ENCODE results near the gene SEC61A2. TPM values are rescaled to one million over a fixed set of nuclear protein-coding genes. Genes with fewer than 3 reads are reported as not detected.
A peak's percentile ranks its signal among the peaks of the same experiment; 100 is the strongest.
"Not testable (repeated sequence)": the region's sequence is repeated elsewhere in the genome, so short reads cannot be mapped to it uniquely, and the experiment has no call there.

The SEC61A2 gene
- total and polyA plus RNA-seq, 2 donors (not counting 1 experiment from before 2014, with no cell fraction given), result 10.7 to 20.2 TPM

- Mint-ChIP-seq H3K4me3 (no peak overlapping the region), H3K4me1 (no peaks in the 10 kb centered on the region), H3K27ac (peak overlapping the region; percentile 61), H3K27me3 (no peaks in the 10 kb centered on the region), H3K9me3 (ENCODE audit: insufficient read depth) (no peaks in the 10 kb centered on the region)
- peaks cover 12 to 81% of the 10 kb centered on the region in 2 experiments for H3K36me3 ChIP-seq (replicated peaks in 1 of 2; ENCODE audit: control extremely low read depth in 1 of 2, control insufficient read depth in 1 of 2, extremely low read depth in 1 of 2, insufficient read depth in 2 of 2, low read length in 1 of 2)
- TF ChIP-seq EZH2 (IDR thresholded peaks at IDR 0.05; ENCODE audit: borderline replicate concordance, insufficient read depth, low read depth, low read length, poor library complexity, severe bottlenecking), result no peak
- TF ChIP-seq CTCF (IDR thresholded peaks at IDR 0.05), result no peak
- H3K4me1 ChIP-seq (ENCODE audit: control insufficient read depth in 2 of 2, insufficient read depth in 2 of 2, low read length in 2 of 2), result no peaks in the 10 kb centered on the region
- POLR2A ChIA-PET, result no interaction called here
- DNase-seq, result no peak
- H3K4me2 ChIP-seq (replicated peaks; ENCODE audit: low read depth, low read length, poor library complexity, severe bottlenecking), result no peak overlapping the region
- 95% methylated on average over 14 of the region's 14 CpGs for WGBS (ENCODE audit: insufficient coverage)
- H3K9ac ChIP-seq (ENCODE audit: low read length), result no peak overlapping the region
- no peak overlapping the region for H3K4me3 ChIP-seq (ENCODE audit: control extremely low read depth in 1 of 5, extremely low read depth in 1 of 5, insufficient read depth in 1 of 5, low read depth in 2 of 5, low read length in 4 of 5)
- H3K27me3 ChIP-seq (replicated peaks in 1 of 4; ENCODE audit: control extremely low read depth in 1 of 4, control insufficient read depth in 3 of 4, insufficient read depth in 4 of 4, low read length in 3 of 4), result no peaks in the 10 kb centered on the region
- H3K9me3 ChIP-seq (ENCODE audit: control extremely low read depth in 1 of 3, control insufficient read depth in 2 of 3, insufficient read depth in 1 of 3, low read length in 2 of 3), result no peaks in the 10 kb centered on the region
- intact Hi-C loops (cut with micrococcal nuclease), result no loop called here
- ATAC-seq (ENCODE audit: low read depth), result no peak
- peaks cover 30% of the 10 kb centered on the region for H3K79me2 ChIP-seq (ENCODE audit: control insufficient read depth, insufficient read depth, low read length)
- CTCF ChIA-PET, result no interaction called here
- H2AFZ ChIP-seq (ENCODE audit: insufficient read depth, low read depth, low read length, poor library complexity, severe bottlenecking), result no peak overlapping the region
- no peak overlapping the region for H3K27ac ChIP-seq (ENCODE audit: low read length in 2 of 2)
- peaks cover 6% of the 10 kb centered on the region for H4K20me1 ChIP-seq (ENCODE audit: control insufficient read depth, insufficient read depth, low read length, poor library complexity, severe bottlenecking)
Observed at GRCh38 chr10:12088919-12089318, 40.6 kb upstream of the SEC61A2 start.

GRCh38 chr10:12091421-12091820, 38.1 kb upstream of the SEC61A2 start:
- Histone ChIP-seq H3K4me2 (replicated peaks; ENCODE audit: low read depth, low read length, poor library complexity, severe bottlenecking) (no peak overlapping the region), H3K27me3 (replicated peaks in 1 of 4; ENCODE audit: control extremely low read depth in 1 of 4, control insufficient read depth in 3 of 4, insufficient read depth in 4 of 4, low read length in 3 of 4) (no peaks in the 10 kb centered on the region), H3K9ac (ENCODE audit: low read length) (no peak overlapping the region), H4K20me1 (ENCODE audit: control insufficient read depth, insufficient read depth, low read length, poor library complexity, severe bottlenecking) (peaks cover 6% of the 10 kb centered on the region), H3K9me3 (ENCODE audit: control extremely low read depth in 1 of 3, control insufficient read depth in 2 of 3, insufficient read depth in 1 of 3, low read length in 2 of 3) (no peaks in the 10 kb centered on the region), H3K79me2 (ENCODE audit: control insufficient read depth, insufficient read depth, low read length) (peaks cover 32% of the 10 kb centered on the region), H2AFZ (ENCODE audit: insufficient read depth, low read depth, low read length, poor library complexity, severe bottlenecking) (no peak overlapping the region), H3K36me3 (replicated peaks in 1 of 2; ENCODE audit: control extremely low read depth in 1 of 2, control insufficient read depth in 1 of 2, extremely low read depth in 1 of 2, insufficient read depth in 2 of 2, low read length in 1 of 2) (peaks cover 11 to 78% of the 10 kb centered on the region in 2 experiments), H3K4me1 (ENCODE audit: control insufficient read depth in 2 of 2, insufficient read depth in 2 of 2, low read length in 2 of 2) (no peaks in the 10 kb centered on the region), H3K4me3 (ENCODE audit: control extremely low read depth in 1 of 5, extremely low read depth in 1 of 5, insufficient read depth in 1 of 5, low read depth in 2 of 5, low read length in 4 of 5) (no peak overlapping the region), H3K27ac (ENCODE audit: low read length in 2 of 2) (no peak overlapping the region)
- intact Hi-C loops (cut with micrococcal nuclease), result no loop called here
- Mint-ChIP-seq H3K9me3 (ENCODE audit: insufficient read depth) (no peaks in the 10 kb centered on the region), H3K27ac (no peak overlapping the region), H3K4me1 (no peaks in the 10 kb centered on the region), H3K27me3 (no peaks in the 10 kb centered on the region), H3K4me3 (no peak overlapping the region)
- DNase-seq, result no peak
- ChIA-PET CTCF (no interaction called here), POLR2A (no interaction called here)
- no peak for TF ChIP-seq CTCF (IDR thresholded peaks at IDR 0.05)
- TF ChIP-seq EZH2 (IDR thresholded peaks at IDR 0.05; ENCODE audit: borderline replicate concordance, insufficient read depth, low read depth, low read length, poor library complexity, severe bottlenecking), result no peak
- no CpG with 5 or more reads among the region's 4 CpGs for WGBS (ENCODE audit: insufficient coverage)
- ATAC-seq (ENCODE audit: low read depth), result no peak

GRCh38 chr10:12097361-12097760, 32.1 kb upstream of the SEC61A2 start:
- H3K9me3 Mint-ChIP-seq (ENCODE audit: insufficient read depth); H3K9ac ChIP-seq (ENCODE audit: low read length); H3K4me1 ChIP-seq (ENCODE audit: control insufficient read depth in 2 of 2, insufficient read depth in 2 of 2, low read length in 2 of 2); H3K4me3 ChIP-seq (ENCODE audit: control extremely low read depth in 1 of 5, extremely low read depth in 1 of 5, insufficient read depth in 1 of 5, low read depth in 2 of 5, low read length in 4 of 5); H3K9me3 ChIP-seq (ENCODE audit: control extremely low read depth in 1 of 3, control insufficient read depth in 2 of 3, insufficient read depth in 1 of 3, low read length in 2 of 3); POLR2A ChIA-PET; H3K27me3 ChIP-seq (replicated peaks in 1 of 4; ENCODE audit: control extremely low read depth in 1 of 4, control insufficient read depth in 3 of 4, insufficient read depth in 4 of 4, low read length in 3 of 4); intact Hi-C loops (cut with micrococcal nuclease); DNase-seq; H3K4me3 Mint-ChIP-seq; CTCF ChIA-PET; H2AFZ ChIP-seq (ENCODE audit: insufficient read depth, low read depth, low read length, poor library complexity, severe bottlenecking); H3K4me2 ChIP-seq (replicated peaks; ENCODE audit: low read depth, low read length, poor library complexity, severe bottlenecking); H4K20me1 ChIP-seq (ENCODE audit: control insufficient read depth, insufficient read depth, low read length, poor library complexity, severe bottlenecking); H3K4me1 Mint-ChIP-seq; H3K27ac Mint-ChIP-seq; ATAC-seq (ENCODE audit: low read depth); H3K27me3 Mint-ChIP-seq; H3K27ac ChIP-seq (ENCODE audit: low read length in 2 of 2): not testable (repeated sequence)
- WGBS (ENCODE audit: insufficient coverage), result 95% methylated on average over 7 of the region's 9 CpGs
- H3K79me2 ChIP-seq (ENCODE audit: control insufficient read depth, insufficient read depth, low read length), result peaks cover 17% of the 10 kb centered on the region
- peaks cover 14 to 78% of the 10 kb centered on the region in 2 experiments for H3K36me3 ChIP-seq (replicated peaks in 1 of 2; ENCODE audit: control extremely low read depth in 1 of 2, control insufficient read depth in 1 of 2, extremely low read depth in 1 of 2, insufficient read depth in 2 of 2, low read length in 1 of 2)

Measured in B cell (primary cell).